Measurements from ENCODE around the gene ADGRG2. TPM values are rescaled to one million over a fixed set of nuclear protein-coding genes. Genes with fewer than 3 reads are reported as not detected.
A peak's percentile ranks its signal among the peaks of the same experiment; 100 is the strongest.
"Not testable (repeated sequence)": the region's sequence is repeated elsewhere in the genome, so short reads cannot be mapped to it uniquely, and the experiment has no call there.

The ADGRG2 gene
- total RNA-seq, 1 donor from 2014 or later, result not detected

GRCh38 chrX:18984381-18985185 is 137.7 kb downstream of the ADGRG2 start:
- Mint-ChIP-seq H3K4me3 (ENCODE audit: low read depth) (peak overlapping the region; percentile 84), H3K27me3 (ENCODE audit: low read depth) (no peaks in the 10 kb centered on the region), H3K9me3 (no peaks in the 10 kb centered on the region), H3K4me1 (ENCODE audit: low read depth) (peaks cover 6% of the 10 kb centered on the region), H3K27ac (peak overlapping the region; percentile 78), H3K36me3 (ENCODE audit: low read depth) (no peaks in the 10 kb centered on the region)
- intact Hi-C loops (cut with micrococcal nuclease), result loop anchor here (5.0 to 10.0 kb wide), 3 partner anchors 310 to 1008 kb away; partner anchors contain the start of genes BCLAF3, CDKL5 and RS1
- DNase-seq (ENCODE audit: low spot score), result peak; percentile 76

DNA sequence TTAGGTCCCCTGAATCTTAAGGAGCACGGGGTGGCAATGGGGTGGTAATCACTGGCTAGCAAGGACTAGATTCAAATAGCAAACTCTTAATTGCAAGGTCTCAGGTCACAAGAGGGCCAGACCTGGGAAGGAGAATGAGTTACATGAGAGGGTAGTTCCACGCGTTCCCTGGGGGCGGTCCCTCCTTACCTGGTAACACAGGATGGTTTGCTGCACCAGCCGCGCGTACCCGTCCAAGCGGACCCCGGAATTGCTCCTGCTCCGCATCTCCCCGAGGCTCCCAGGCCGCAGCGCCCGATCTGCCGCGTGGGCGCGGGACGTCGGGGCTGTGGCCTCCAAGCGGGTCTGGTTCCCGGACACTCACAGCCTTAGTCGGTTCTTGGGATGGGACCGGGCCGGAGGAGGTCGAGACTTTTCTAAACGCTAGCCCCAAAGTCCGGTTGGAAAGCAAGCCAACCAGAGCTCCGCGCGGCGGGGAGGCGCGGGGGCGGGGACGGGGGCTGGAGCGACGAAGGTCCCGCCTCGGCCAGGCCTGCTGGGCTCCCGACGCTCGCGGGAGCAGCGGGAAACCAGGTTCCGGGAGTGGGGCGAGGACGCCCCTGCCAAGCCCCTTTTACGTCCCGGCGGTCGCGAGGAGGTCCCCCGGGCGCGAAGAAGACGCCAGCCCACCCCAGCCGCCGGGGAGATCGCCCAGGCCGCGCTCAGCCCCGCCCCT is 138.4 kb downstream of the ADGRG2 start, which contains the start of gene PHKA2:
Gene PHKA2 (minus strand): TSS at position 449 of the 715 bp plus-strand sequence. CDS start 182 bp downstream, at position 267.
- Mint-ChIP-seq H3K27ac (peak within 1 kb of the TSS; percentile 78), H3K4me1 (ENCODE audit: low read depth) (peaks cover 6% of the 10 kb centered on the region), H3K27me3 (ENCODE audit: low read depth) (no peaks in the 10 kb centered on the region), H3K4me3 (ENCODE audit: low read depth) (peak within 1 kb of the TSS; percentile 84), H3K9me3 (no peaks in the 10 kb centered on the region), H3K36me3 (ENCODE audit: low read depth) (no peaks in the 10 kb centered on the region)
- intact Hi-C loops (cut with micrococcal nuclease), result loop anchor here (5.0 to 10.0 kb wide), 3 partner anchors 309 to 1008 kb away; partner anchors contain the start of genes BCLAF3, CDKL5 and RS1
- DNase-seq (ENCODE audit: low spot score), result no peak

- no peak overlapping the region for H3K4me3 Mint-ChIP-seq (ENCODE audit: low read depth)
- no peak overlapping the region for H3K27ac Mint-ChIP-seq
- DNase-seq (ENCODE audit: low spot score), result no peak
- H3K36me3 Mint-ChIP-seq (ENCODE audit: low read depth), result no peaks in the 10 kb centered on the region
- H3K4me1 Mint-ChIP-seq (ENCODE audit: low read depth), result peaks cover 6% of the 10 kb centered on the region
- intact Hi-C loops (cut with micrococcal nuclease), result loop anchor here (5.0 to 10.0 kb wide), 3 partner anchors 306 to 1011 kb away; partner anchors contain the start of genes BCLAF3, CDKL5 and RS1
- no peaks in the 10 kb centered on the region for H3K9me3 Mint-ChIP-seq
- no peaks in the 10 kb centered on the region for H3K27me3 Mint-ChIP-seq (ENCODE audit: low read depth)
These were observed 141.0 kb downstream of the ADGRG2 start for GRCh38 chrX:18981124-18981807.

DNA sequence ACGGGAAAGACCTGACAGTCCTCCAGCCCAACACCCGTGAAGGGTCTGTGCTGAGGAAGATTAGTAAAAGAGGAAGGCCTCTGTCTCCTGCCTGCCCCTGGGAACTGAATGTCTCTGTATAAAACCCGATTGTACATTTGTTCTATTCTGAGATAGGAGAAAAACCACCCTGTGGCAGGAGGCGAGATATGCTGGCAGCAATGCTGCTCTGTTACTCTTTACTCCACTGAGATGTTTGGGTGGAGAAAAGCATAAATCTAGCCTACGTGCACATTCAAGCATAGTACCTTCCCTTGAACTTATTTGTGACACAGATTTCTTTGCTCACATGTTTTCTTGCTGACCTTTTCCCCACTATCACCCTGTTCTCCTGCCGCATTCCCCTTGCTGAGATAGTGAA is 142.0 kb downstream of the ADGRG2 start:
- not testable (repeated sequence) for H3K36me3 Mint-ChIP-seq (ENCODE audit: low read depth); H3K9me3 Mint-ChIP-seq; H3K27me3 Mint-ChIP-seq (ENCODE audit: low read depth); H3K27ac Mint-ChIP-seq; H3K4me1 Mint-ChIP-seq (ENCODE audit: low read depth); H3K4me3 Mint-ChIP-seq (ENCODE audit: low read depth); DNase-seq (ENCODE audit: low spot score)
- intact Hi-C loops (cut with micrococcal nuclease), result loop anchor here (5.0 to 10.0 kb wide), 3 partner anchors 305 to 1012 kb away; partner anchors contain the start of genes BCLAF3, CDKL5 and RS1

DNA sequence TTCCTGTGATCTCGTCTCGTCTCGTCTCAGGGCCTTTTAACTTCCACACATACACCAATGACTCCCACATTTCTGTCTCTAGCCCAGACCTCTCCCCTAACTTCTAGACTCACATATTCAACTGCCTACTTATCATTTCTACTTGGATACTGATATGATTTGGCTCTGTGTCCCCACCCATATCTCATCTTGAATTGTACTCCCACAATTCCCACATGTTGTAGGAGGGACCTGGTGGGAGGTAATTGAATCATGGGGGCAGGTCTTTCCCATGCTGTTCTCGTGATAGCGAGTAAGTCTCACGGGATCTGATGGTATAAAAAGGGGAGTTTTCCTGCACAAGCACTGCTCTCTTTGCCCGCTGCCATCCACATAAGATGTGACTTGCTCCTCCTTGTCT is 147.3 kb downstream of the ADGRG2 start:
- Mint-ChIP-seq H3K27ac (no peak overlapping the region), H3K4me3 (ENCODE audit: low read depth) (no peak overlapping the region), H3K27me3 (ENCODE audit: low read depth) (no peaks in the 10 kb centered on the region), H3K36me3 (ENCODE audit: low read depth) (no peaks in the 10 kb centered on the region), H3K4me1 (ENCODE audit: low read depth) (no peaks in the 10 kb centered on the region), H3K9me3 (no peaks in the 10 kb centered on the region)
- intact Hi-C loops (cut with micrococcal nuclease), result no loop called here
- no peak for DNase-seq (ENCODE audit: low spot score)

DNA sequence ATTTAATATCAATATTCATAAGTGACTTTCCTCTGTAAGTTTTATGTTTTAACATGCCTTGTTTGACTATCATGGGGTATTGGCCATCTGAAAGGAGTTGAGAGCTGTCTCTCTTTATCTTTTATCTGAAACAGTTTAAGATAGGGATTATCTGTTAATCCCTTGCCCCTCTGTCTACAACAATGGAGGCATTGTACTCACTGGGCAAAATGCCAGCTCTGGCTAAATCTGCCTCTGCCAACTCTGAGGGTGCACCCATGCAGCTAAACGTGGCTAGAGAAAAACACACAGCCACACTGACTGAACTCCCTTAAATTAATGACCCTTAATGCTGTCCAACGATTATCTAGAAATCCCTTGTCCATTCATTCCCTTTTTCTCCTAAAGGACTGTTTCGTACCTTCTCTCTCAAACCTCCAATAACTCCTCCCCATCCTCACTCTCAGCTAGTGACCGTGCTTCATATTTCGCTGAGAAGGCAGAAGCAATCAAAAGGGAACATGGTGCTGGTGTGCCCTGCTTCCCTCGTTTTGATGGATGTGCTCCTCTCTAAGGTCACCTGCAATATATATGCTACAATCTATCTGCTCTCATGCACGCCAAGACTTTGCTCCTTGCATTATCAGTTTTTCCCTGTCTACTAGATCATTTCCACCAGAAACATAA is 148.6 kb downstream of the ADGRG2 start:
- no peak for DNase-seq (ENCODE audit: low spot score)
- no peaks in the 10 kb centered on the region for H3K9me3 Mint-ChIP-seq
- H3K4me1 Mint-ChIP-seq (ENCODE audit: low read depth), result no peaks in the 10 kb centered on the region
- H3K27ac Mint-ChIP-seq, result no peak overlapping the region
- intact Hi-C loops (cut with micrococcal nuclease), result no loop called here
- no peaks in the 10 kb centered on the region for H3K27me3 Mint-ChIP-seq (ENCODE audit: low read depth)
- H3K4me3 Mint-ChIP-seq (ENCODE audit: low read depth), result no peak overlapping the region
- H3K36me3 Mint-ChIP-seq (ENCODE audit: low read depth), result no peaks in the 10 kb centered on the region

DNA sequence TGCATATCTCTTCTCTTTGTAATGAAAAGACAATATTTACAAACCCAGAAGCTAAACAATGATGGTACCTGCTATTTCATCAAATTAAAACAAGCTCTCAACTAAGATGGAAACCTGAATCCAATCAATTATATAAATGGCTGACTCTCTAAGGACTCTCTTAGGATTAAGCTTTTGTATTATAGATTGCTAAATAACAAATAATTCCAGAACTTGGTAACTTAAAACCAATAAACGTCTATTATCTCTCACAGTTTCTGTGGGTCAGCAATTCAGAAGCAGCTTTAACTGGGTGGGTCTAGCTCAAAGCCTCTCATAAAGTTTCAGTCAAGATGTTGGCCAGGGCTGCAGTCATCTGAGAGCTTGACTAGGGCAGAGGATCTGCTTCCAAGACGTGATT is 150.8 kb downstream of the ADGRG2 start:
- H3K9me3 Mint-ChIP-seq, result no peaks in the 10 kb centered on the region
- no peak overlapping the region for H3K4me3 Mint-ChIP-seq (ENCODE audit: low read depth)
- H3K27ac Mint-ChIP-seq, result no peak overlapping the region
- H3K36me3 Mint-ChIP-seq (ENCODE audit: low read depth), result no peaks in the 10 kb centered on the region
- H3K4me1 Mint-ChIP-seq (ENCODE audit: low read depth), result no peaks in the 10 kb centered on the region
- DNase-seq (ENCODE audit: low spot score), result no peak
- intact Hi-C loops (cut with micrococcal nuclease), result no loop called here
- no peaks in the 10 kb centered on the region for H3K27me3 Mint-ChIP-seq (ENCODE audit: low read depth)

DNA sequence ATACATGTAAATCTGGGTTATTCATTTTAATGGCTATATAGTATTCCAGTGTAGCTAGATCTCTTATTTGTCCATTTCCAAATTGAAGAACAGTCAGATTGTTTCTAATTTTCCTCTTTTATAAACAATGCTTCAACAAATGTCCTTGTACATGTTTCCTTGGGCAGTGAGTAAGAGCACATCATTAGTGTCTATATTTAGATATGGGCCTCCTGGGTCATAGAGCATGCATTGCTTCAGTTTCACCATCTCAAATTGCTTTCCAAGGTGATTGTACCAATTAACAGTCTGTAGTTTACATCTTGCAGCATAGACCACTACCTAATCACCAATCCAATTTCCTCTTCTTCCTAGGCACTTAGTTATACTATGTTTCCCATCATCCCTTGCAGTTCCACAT is 151.8 kb downstream of the ADGRG2 start:
- intact Hi-C loops (cut with micrococcal nuclease), result no loop called here
- H3K27me3 Mint-ChIP-seq (ENCODE audit: low read depth), result no peaks in the 10 kb centered on the region
- no peak overlapping the region for H3K4me3 Mint-ChIP-seq (ENCODE audit: low read depth)
- no peaks in the 10 kb centered on the region for H3K9me3 Mint-ChIP-seq
- H3K4me1 Mint-ChIP-seq (ENCODE audit: low read depth), result no peaks in the 10 kb centered on the region
- no peak for DNase-seq (ENCODE audit: low spot score)
- H3K27ac Mint-ChIP-seq, result no peak overlapping the region
- no peaks in the 10 kb centered on the region for H3K36me3 Mint-ChIP-seq (ENCODE audit: low read depth)

GRCh38 chrX:18966624-18967023 is 155.6 kb downstream of the ADGRG2 start:
- H3K4me3 Mint-ChIP-seq (ENCODE audit: low read depth), result no peak overlapping the region
- intact Hi-C loops (cut with micrococcal nuclease), result no loop called here
- H3K9me3 Mint-ChIP-seq, result no peaks in the 10 kb centered on the region
- H3K4me1 Mint-ChIP-seq (ENCODE audit: low read depth), result peaks cover 13% of the 10 kb centered on the region
- no peak for DNase-seq (ENCODE audit: low spot score)
- H3K27me3 Mint-ChIP-seq (ENCODE audit: low read depth), result no peaks in the 10 kb centered on the region
- H3K27ac Mint-ChIP-seq, result no peak overlapping the region
- H3K36me3 Mint-ChIP-seq (ENCODE audit: low read depth), result peaks cover 4% of the 10 kb centered on the region

DNA sequence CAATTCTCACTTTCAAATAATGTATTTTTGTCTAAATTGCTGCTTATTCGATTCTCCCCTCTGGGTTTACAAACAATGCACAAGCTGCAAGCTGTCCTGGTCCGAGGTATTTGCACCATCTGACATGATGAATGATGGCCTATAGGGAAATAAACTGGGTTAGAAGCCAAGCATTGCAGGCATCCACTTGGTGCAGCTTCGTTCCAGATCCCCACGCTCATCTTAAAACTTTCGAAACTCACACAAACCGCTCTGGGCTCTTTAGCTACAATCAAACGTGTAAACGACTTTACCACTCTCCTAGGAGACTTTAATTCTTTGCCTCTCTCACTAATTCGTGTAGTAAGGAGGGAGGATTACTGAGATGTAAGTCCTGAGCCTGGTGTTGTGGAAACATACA is 157.4 kb downstream of the ADGRG2 start:
- no peak overlapping the region for H3K4me3 Mint-ChIP-seq (ENCODE audit: low read depth)
- H3K27me3 Mint-ChIP-seq (ENCODE audit: low read depth), result no peaks in the 10 kb centered on the region
- H3K36me3 Mint-ChIP-seq (ENCODE audit: low read depth), result peaks cover 4% of the 10 kb centered on the region
- H3K27ac Mint-ChIP-seq, result no peak overlapping the region
- intact Hi-C loops (cut with micrococcal nuclease), result no loop called here
- H3K4me1 Mint-ChIP-seq (ENCODE audit: low read depth), result peaks cover 19% of the 10 kb centered on the region
- no peak for DNase-seq (ENCODE audit: low spot score)
- no peaks in the 10 kb centered on the region for H3K9me3 Mint-ChIP-seq

DNA sequence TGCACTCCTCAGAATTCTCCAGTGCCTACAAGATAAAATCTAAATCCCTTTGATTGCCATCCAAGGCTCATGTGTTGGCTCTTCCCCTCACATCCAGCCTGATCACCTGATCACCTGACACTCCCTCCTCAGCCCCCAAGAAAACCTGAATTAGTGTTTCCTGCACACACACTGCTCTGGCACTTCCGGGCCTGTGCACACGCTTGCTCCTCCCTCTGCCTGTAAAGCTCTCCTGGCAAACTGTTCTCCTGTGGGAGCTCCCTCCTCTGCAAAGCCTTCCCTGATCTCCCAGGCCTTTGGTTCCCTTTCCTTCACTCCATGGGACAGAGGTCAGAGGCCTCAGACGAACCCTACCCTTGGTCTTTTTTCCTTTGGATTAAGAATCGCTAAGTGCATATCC is 158.2 kb downstream of the ADGRG2 start:
- Mint-ChIP-seq H3K27me3 (ENCODE audit: low read depth) (no peaks in the 10 kb centered on the region), H3K4me3 (ENCODE audit: low read depth) (no peak overlapping the region), H3K9me3 (no peaks in the 10 kb centered on the region), H3K27ac (no peak overlapping the region), H3K4me1 (ENCODE audit: low read depth) (peaks cover 24% of the 10 kb centered on the region), H3K36me3 (ENCODE audit: low read depth) (peaks cover 4% of the 10 kb centered on the region)
- DNase-seq (ENCODE audit: low spot score), result no peak
- intact Hi-C loops (cut with micrococcal nuclease), result no loop called here

DNA sequence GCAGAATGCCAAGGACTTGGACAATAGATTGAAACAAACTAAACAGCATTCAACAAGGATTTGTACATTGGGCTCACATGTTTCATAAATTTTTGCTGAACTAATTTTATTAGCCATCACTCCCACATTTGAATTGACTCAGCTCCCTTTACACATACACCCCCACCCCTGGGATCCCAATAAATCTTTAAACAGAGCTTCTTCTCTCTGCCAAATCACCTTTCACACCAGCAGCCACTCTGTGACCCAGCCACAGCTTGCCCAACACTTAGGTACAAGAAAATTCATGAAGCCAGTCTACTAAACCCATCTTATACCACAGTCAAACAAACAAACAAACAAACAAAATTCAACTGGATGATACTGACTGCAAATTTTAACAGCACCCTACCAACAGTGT is 159.9 kb downstream of the ADGRG2 start:
- H3K9me3 Mint-ChIP-seq, result no peaks in the 10 kb centered on the region
- no peak overlapping the region for H3K27ac Mint-ChIP-seq
- no peak overlapping the region for H3K4me3 Mint-ChIP-seq (ENCODE audit: low read depth)
- intact Hi-C loops (cut with micrococcal nuclease), result no loop called here
- H3K27me3 Mint-ChIP-seq (ENCODE audit: low read depth), result no peaks in the 10 kb centered on the region
- peaks cover 25% of the 10 kb centered on the region for H3K4me1 Mint-ChIP-seq (ENCODE audit: low read depth)
- peaks cover 4% of the 10 kb centered on the region for H3K36me3 Mint-ChIP-seq (ENCODE audit: low read depth)
- no peak for DNase-seq (ENCODE audit: low spot score)

All from activated T-helper 2 cell treated with anti-CD3 and anti-CD28 coated beads, Interferon-gamma antibody, Interleukin-2, Interleukin-4, amounts not matched to agents 10 μg/mL and 5 μg/mL and 100 μg/mL, durations not matched to agents 14 hours and 24 hours and 36 hours (primary cell).